GM12878 (cell line): ENCODE measurements around the gene FTO. TPM values are rescaled to one million over a fixed set of nuclear protein-coding genes. Genes with fewer than 3 reads are reported as not detected.

Experiments
- KDM1A ChIP-seq: fragments of 200-600 bp; sonication (generic); IDR thresholded peaks from 2 replicates; pipeline ENCODE4 v1.6.1; 2016; ENCODE audit warnings: borderline replicate concordance
- PAX8 ChIP-seq: fragments of 450-650 bp; IDR thresholded peaks from 2 replicates; pipeline ENCODE4 v1.6.1; 2017; ENCODE audit warnings: mild to moderate bottlenecking, moderate library complexity
- RAD51 ChIP-seq: fragments of 450-650 bp; IDR thresholded peaks from 2 replicates; pipeline ENCODE4 v1.6.1; 2016; ENCODE audit warnings: moderate library complexity, mild to moderate bottlenecking, inconsistent platforms
- ZNF217 ChIP-seq: fragments of 450-650 bp; IDR thresholded peaks from 2 replicates; pipeline ENCODE4 v1.6.1; 2017; ENCODE audit warnings: antibody characterized with exemption, mild to moderate bottlenecking
- polyA plus RNA-seq, 11 experiments: library from polyadenylated mRNA; depleted of rRNA in 4 of 11; unstranded in 6 of 11; stranded (reverse) in 5 of 11; fragments of >200 nt; fragmentation: Nextera tagmentation in 4 of 11; fragmentation: Illumina TruSeq in 1 of 11; extraction: Ambion mirVana in 4 of 11; extraction: Trizol in 1 of 11; gene quantifications; 1 replicate in 1 of 11; 2 replicates in 10 of 11; pipeline versions ENCODE4 v1.2.1 to v1.2.3, GENCODE V29; 2011 to 2016; ENCODE audit warnings: inconsistent platforms in 2 of 11, missing spikeins in 2 of 11, low read depth in 1 of 11
- total RNA-seq, 4 experiments: library from RNA; depleted of rRNA in 3 of 4; stranded (reverse); fragments of >200 nt in 3 of 4; fragmentation: Illumina TruSeq in 1 of 4; extraction: Trizol in 1 of 4; gene quantifications; 2 replicates each; pipeline versions ENCODE4 v1.2.1 to v1.2.3, GENCODE V29; 2013 to 2021
- TF ChIP-seq, protein P1 (sequence below): IDR thresholded peaks from 2 replicates; pipeline ENCODE4 v1.6.1; 2011; ENCODE audit warnings: borderline replicate concordance, low read depth, mild to moderate bottlenecking, moderate library complexity, mixed read lengths, low read length; ENCODE audit not compliant: insufficient read depth; ENCODE audit errors: extremely low read length
- TF ChIP-seq, protein P2 (sequence below): fragments of 450-650 bp; IDR thresholded peaks from 2 replicates; pipeline ENCODE4 v1.6.1; 2017; ENCODE audit warnings: mild to moderate bottlenecking, moderate library complexity
- TF ChIP-seq, protein P3 (sequence below): fragments of 450-650 bp; IDR thresholded peaks from 2 replicates; pipeline ENCODE4 v1.6.1; 2014; ENCODE audit warnings: mild to moderate bottlenecking

The FTO gene
- total and polyA plus RNA-seq, 10 of the 15 experiments (the other 5 are each of a cell fraction or from before 2014, with no cell fraction given), result 20.1 to 55.0 (median 47.0) TPM

DNA sequence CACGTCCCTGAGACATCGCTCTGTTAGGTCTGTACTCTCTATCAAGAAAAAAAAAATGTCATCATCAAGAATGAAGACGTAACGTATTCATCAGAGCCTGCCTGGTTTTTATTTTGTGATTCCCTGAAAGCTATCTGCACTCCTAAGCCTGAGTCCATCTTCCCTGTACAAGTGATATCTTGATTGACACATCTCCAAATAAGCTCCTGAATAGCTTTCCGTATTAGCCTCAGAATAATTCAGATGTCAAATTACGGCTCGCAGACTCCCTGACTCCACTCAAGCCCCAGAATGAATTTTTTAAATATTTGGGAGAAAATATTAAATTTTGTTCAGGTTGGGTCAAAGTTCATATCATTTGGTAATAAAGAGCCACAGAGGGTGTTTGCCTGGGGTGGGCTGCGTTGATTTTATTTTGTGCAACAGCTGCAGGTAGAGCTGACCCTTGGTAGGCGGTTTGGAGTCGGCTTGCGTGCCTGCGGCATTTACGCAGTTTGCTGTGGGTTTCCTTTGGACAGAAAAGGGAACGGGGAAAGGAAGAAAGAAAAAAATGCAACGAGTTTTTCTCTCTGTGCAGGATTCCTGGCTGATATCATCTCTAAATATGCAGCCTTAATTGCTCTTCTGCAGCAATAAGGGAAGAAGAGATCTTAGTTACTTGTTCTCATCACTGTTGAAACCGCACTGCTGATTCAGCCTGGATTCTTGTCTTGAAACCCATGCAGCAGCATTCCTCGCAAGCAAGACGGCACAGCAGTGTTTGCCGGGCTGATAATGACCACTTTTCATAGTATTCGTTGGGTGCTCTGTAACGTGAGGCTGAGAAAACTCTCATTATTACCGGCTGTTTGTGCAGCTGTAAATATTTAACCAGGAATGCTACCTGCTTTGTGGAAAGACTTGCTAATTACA is 467.9 kb downstream of the FTO start (continued):
- TF ChIP-seq, protein P1, sequence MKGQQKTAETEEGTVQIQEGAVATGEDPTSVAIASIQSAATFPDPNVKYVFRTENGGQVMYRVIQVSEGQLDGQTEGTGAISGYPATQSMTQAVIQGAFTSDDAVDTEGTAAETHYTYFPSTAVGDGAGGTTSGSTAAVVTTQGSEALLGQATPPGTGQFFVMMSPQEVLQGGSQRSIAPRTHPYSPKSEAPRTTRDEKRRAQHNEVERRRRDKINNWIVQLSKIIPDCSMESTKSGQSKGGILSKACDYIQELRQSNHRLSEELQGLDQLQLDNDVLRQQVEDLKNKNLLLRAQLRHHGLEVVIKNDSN, result no peak
- TF ChIP-seq, protein P2, sequence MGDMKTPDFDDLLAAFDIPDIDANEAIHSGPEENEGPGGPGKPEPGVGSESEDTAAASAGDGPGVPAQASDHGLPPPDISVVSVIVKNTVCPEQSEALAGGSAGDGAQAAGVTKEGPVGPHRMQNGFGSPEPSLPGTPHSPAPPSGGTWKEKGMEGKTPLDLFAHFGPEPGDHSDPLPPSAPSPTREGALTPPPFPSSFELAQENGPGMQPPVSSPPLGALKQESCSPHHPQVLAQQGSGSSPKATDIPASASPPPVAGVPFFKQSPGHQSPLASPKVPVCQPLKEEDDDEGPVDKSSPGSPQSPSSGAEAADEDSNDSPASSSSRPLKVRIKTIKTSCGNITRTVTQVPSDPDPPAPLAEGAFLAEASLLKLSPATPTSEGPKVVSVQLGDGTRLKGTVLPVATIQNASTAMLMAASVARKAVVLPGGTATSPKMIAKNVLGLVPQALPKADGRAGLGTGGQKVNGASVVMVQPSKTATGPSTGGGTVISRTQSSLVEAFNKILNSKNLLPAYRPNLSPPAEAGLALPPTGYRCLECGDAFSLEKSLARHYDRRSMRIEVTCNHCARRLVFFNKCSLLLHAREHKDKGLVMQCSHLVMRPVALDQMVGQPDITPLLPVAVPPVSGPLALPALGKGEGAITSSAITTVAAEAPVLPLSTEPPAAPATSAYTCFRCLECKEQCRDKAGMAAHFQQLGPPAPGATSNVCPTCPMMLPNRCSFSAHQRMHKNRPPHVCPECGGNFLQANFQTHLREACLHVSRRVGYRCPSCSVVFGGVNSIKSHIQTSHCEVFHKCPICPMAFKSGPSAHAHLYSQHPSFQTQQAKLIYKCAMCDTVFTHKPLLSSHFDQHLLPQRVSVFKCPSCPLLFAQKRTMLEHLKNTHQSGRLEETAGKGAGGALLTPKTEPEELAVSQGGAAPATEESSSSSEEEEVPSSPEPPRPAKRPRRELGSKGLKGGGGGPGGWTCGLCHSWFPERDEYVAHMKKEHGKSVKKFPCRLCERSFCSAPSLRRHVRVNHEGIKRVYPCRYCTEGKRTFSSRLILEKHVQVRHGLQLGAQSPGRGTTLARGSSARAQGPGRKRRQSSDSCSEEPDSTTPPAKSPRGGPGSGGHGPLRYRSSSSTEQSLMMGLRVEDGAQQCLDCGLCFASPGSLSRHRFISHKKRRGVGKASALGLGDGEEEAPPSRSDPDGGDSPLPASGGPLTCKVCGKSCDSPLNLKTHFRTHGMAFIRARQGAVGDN, result no peak
- TF ChIP-seq ZNF217, result no peak
- TF ChIP-seq PAX8, result no peak
- TF ChIP-seq RAD51, result no peak
- TF ChIP-seq, protein P3, sequence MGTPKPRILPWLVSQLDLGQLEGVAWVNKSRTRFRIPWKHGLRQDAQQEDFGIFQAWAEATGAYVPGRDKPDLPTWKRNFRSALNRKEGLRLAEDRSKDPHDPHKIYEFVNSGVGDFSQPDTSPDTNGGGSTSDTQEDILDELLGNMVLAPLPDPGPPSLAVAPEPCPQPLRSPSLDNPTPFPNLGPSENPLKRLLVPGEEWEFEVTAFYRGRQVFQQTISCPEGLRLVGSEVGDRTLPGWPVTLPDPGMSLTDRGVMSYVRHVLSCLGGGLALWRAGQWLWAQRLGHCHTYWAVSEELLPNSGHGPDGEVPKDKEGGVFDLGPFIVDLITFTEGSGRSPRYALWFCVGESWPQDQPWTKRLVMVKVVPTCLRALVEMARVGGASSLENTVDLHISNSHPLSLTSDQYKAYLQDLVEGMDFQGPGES, result no peak
- TF ChIP-seq KDM1A, result no peak
